Kidney (tissue), 14 donors: Measurements from ENCODE around the gene ZNF18. TPM values are rescaled to one million over a fixed set of nuclear protein-coding genes. Genes with fewer than 3 reads are reported as not detected.

ENCODE experiments used
- DNase-seq, 5 donors: peaks; one replicate each; pipeline ENCODE4 v3.0.0-alpha.2; 2013 to 2020
- FAIRE-seq: peaks from 2 replicates; lab custom pipeline; 2012; peaks lifted over from hg19 to GRCh38; lab: Jason Lieb, UNC
- H3K27ac ChIP-seq, 2 donors: one replicate each; pipeline ENCODE4 v1.7.0; 2013; ENCODE audit warnings: low read depth in 2 of 2, low read length in 2 of 2, inconsistent platforms in 1 of 2
- H3K27me3 ChIP-seq: one replicate; pipeline ENCODE4 v1.7.1; 2013; ENCODE audit warnings: low read length, inconsistent platforms; ENCODE audit not compliant: control insufficient read depth, insufficient read depth
- H3K36me3 ChIP-seq, 3 donors: one replicate each; pipeline versions ENCODE4 v1.7.0 to v1.7.1; 2013; ENCODE audit warnings: low read length in 3 of 3, control low read depth in 1 of 3, inconsistent platforms in 1 of 3; ENCODE audit not compliant: insufficient read depth in 3 of 3, control insufficient read depth in 2 of 3
- H3K4me1 ChIP-seq, 3 donors: one replicate each; pipeline versions ENCODE4 v1.7.0 to v1.7.1; 2013; ENCODE audit warnings: low read length in 3 of 3, inconsistent platforms in 1 of 3, low read depth in 1 of 3; ENCODE audit not compliant: control insufficient read depth in 2 of 3, insufficient read depth in 2 of 3
- H3K4me3 ChIP-seq, 3 donors: one replicate each; pipeline versions ENCODE4 v1.7.0 to v1.8.1; 2013; ENCODE audit warnings: low read length in 3 of 3, control low read depth in 1 of 3, inconsistent platforms in 1 of 3
- H3K9ac ChIP-seq, 3 donors: one replicate each; pipeline versions ENCODE4 v1.7.0 to v1.7.1; 2013; ENCODE audit warnings: low read length in 3 of 3, control low read depth in 1 of 3, inconsistent platforms in 1 of 3
- H3K9me3 ChIP-seq, 3 donors: one replicate each; pipeline versions ENCODE4 v1.7.0 to v1.7.1; 2013; ENCODE audit warnings: low read length in 3 of 3, control low read depth in 1 of 3, inconsistent platforms in 1 of 3; ENCODE audit not compliant: control insufficient read depth in 2 of 3, insufficient read depth in 1 of 3
- CTCF ChIP-seq: IDR thresholded peaks from 3 replicates; pipeline ENCODE4 v1.5.1; 2012; ENCODE audit warnings: mild to moderate bottlenecking, moderate library complexity, borderline replicate concordance; ENCODE audit not compliant: insufficient read depth; ENCODE audit errors: extremely low read depth
- intact Hi-C: fragments of 100-400 bp; cut with DNase I; formaldehyde crosslinking; loops from one replicate; pipeline ENCODE4 v1.11.1; 2022
- polyA plus RNA-seq: library from polyadenylated mRNA; stranded (reverse); fragments of 350-450 nt; fragmentation: Illumina TruSeq; extraction: RNeasy Lipid Tissue Mini Kit (QIAGEN cat#74804); gene quantifications from one replicate; pipeline ENCODE4 v1.2.3, GENCODE V29; 2014; ENCODE audit warnings: low read depth, low replicate concordance; ENCODE audit not compliant: insufficient read depth
- total RNA-seq: library from RNA; stranded (reverse); fragmentation: NEBNext Ultra II Directional; extraction: Animal tissue kit (Norgen Biotek cat#: 25700); gene quantifications from one replicate; pipeline ENCODE4 v1.2.1, GENCODE V29; 2021
- donor health status: control.
- donor health status: control.
- donor health status: control.
- donor health status: control.
- donor health status: control.
- donor health status: DM: yes; HTN: yes; CAD: no.
- donor health status: Normal renal cell carcinoma (clear cell type).

Gene ZNF18
- total and polyA plus RNA-seq, 2 donors from 2014 or later: 5.1 to 8.2 TPM

- DNase-seq: no peak
- H3K27me3 ChIP-seq: no peaks in the 10 kb centered on the region
- H3K9ac ChIP-seq: no peak overlapping the region
- H3K36me3 ChIP-seq: no peaks in the 10 kb centered on the region
- H3K4me3 ChIP-seq: no peak overlapping the region
- FAIRE-seq: no peak
- TF ChIP-seq CTCF: no peak
- intact Hi-C loops: no loop called here
- no peaks in the 10 kb centered on the region for H3K4me1 ChIP-seq
- H3K9me3 ChIP-seq: no peaks in the 10 kb centered on the region
- no peak overlapping the region for H3K27ac ChIP-seq
These were observed 68.8 kb downstream of the ZNF18 start for GRCh38 chr17:11928436-11928835.

Other genes with a start within 250 kb of the ZNF18 start
- 36.1 TPM for gene MAP2K4, start 23.4 kb upstream of the ZNF18 start, total RNA-seq
- 14.2 TPM for gene MAP2K4, start 23.4 kb upstream of the ZNF18 start, polyA plus RNA-seq